HepG2 (cell line): Measurements from ENCODE around the gene TRIM2. TPM values are rescaled to one million over a fixed set of nuclear protein-coding genes. Genes with fewer than 3 reads are reported as not detected.

Experiments used
- ATAC-seq: fragments of 200-7000 bp; cut with Tn5 transposase; 3 replicates; pipeline ENCODE4 v1.9.1; 2020; ENCODE audit warnings: mild to moderate bottlenecking, moderate library complexity
- BruUV-seq: library from RNA; stranded (reverse); fragments of 400-500 nt; replicated peaks from 2 replicates; lab custom pipeline; 2021; lab: Mats Ljungman, UMichigan
- CTCF ChIA-PET: fragments of 300-600 bp; formaldehyde crosslinking; extraction: SDS; loops from one replicate; lab custom pipeline; 2021; ENCODE audit warnings: low total read pairs, inconsistent platforms, low intra/inter-chr PET ratio; lab: Yijun Ruan, JAX
- POLR2A ChIA-PET: fragments of 350-600 bp; sonication (Branson Sonifier 250); formaldehyde crosslinking; loops from one replicate; lab custom pipeline; 2020; ENCODE audit warnings: antibody characterized with exemption, inconsistent platforms; lab: Yijun Ruan, JAX
- DNase-seq: peaks from one replicate; pipeline ENCODE4 v3.0.0-alpha.2; 2015; ENCODE audit warnings: low spot score
- FAIRE-seq: peaks from 3 replicates; lab custom pipeline; 2011; peaks lifted over from hg19 to GRCh38; lab: Jason Lieb, UNC
- H2AFZ ChIP-seq: one replicate; pipeline ENCODE4 v1.6.1; 2011; ENCODE audit warnings: low read length, inconsistent platforms
- H3K27ac ChIP-seq: fragments of 300-600 bp; 3 replicates; pipeline ENCODE4 v1.8.0; 2011; ENCODE audit warnings: mixed run types, mild to moderate bottlenecking, mixed read lengths, low read length, inconsistent platforms; ENCODE audit not compliant: insufficient read depth; ENCODE audit errors: extremely low read length
- H3K27me3 ChIP-seq, 2 experiments: fragments of 200-600 bp in 1 of 2; 2 replicates in 1 of 2; 3 replicates in 1 of 2; pipeline versions ENCODE4 v1.6.0 to v1.8.0; 2011; ENCODE audit warnings: low read length in 2 of 2, mild to moderate bottlenecking in 2 of 2, moderate library complexity in 2 of 2, inconsistent platforms in 1 of 2; ENCODE audit not compliant: insufficient read depth in 2 of 2, control insufficient read depth in 1 of 2
- H3K36me3 ChIP-seq, 2 experiments: fragments of 200-600 bp in 1 of 2; replicated peaks in 1 of 2; 2 replicates in 1 of 2; 3 replicates in 1 of 2; pipeline versions ENCODE4 v1.5.1 to v1.8.0; 2011; ENCODE audit warnings: low read length in 2 of 2, inconsistent platforms in 1 of 2; ENCODE audit not compliant: insufficient read depth in 2 of 2, control insufficient read depth in 1 of 2
- H3K4me1 ChIP-seq: 2 replicates; pipeline ENCODE4 v1.5.1; 2012; ENCODE audit warnings: low read length, inconsistent platforms; ENCODE audit not compliant: insufficient read depth
- H3K4me2 ChIP-seq: 2 replicates; pipeline ENCODE4 v1.6.0; 2011; ENCODE audit warnings: low read depth, low read length, inconsistent platforms
- H3K4me3 ChIP-seq, 3 experiments: fragments of 200-600 bp in 1 of 3; sonication (generic), shearing (Covaris generic) in 1 of 3; replicated peaks in 1 of 3; 2 replicates each; pipeline ENCODE4 v1.5.1; 2011 to 2016; ENCODE audit warnings: low read length in 3 of 3, inconsistent platforms in 2 of 3, low read depth in 2 of 3, mild to moderate bottlenecking in 2 of 3, control low read depth in 1 of 3, mixed read lengths in 1 of 3; ENCODE audit not compliant: insufficient read depth in 1 of 3
- H3K79me2 ChIP-seq: one replicate; pipeline ENCODE4 v1.6.1; 2011; ENCODE audit warnings: low read length, inconsistent platforms; ENCODE audit not compliant: insufficient read depth
- H3K9ac ChIP-seq: 2 replicates; pipeline ENCODE4 v1.6.0; 2011; ENCODE audit warnings: mild to moderate bottlenecking, low read depth, low read length, inconsistent platforms; ENCODE audit not compliant: insufficient read depth
- H3K9me3 ChIP-seq: 2 replicates; pipeline ENCODE4 v1.5.1; 2012; ENCODE audit warnings: mild to moderate bottlenecking, low read length
- H4K20me1 ChIP-seq: 2 replicates; pipeline ENCODE4 v1.6.0; 2011; ENCODE audit warnings: inconsistent platforms, mild to moderate bottlenecking, low read length, moderate library complexity; ENCODE audit not compliant: insufficient read depth
- HNRNPH1 ChIP-seq: fragments of 200-400 bp; formaldehyde crosslinking; optimal IDR thresholded peaks from 2 replicates; pipeline ENCODE3; 2017; ENCODE audit warnings: mild to moderate bottlenecking, low read depth, low read length
- MAFK ChIP-seq, 2 experiments: IDR thresholded peaks in 1 of 2; conservative IDR thresholded peaks in 1 of 2; 2 replicates each; pipeline ENCODE4 v1.6.1; 2011; ENCODE audit warnings: improper control_type of control experiment in 2 of 2, low read length in 2 of 2
- NKX3-1 ChIP-seq: sonication (generic); formaldehyde crosslinking; IDR thresholded peaks from 2 replicates; pipeline ENCODE4 v1.5.0; 2020; ENCODE audit warnings: missing genetic modification reagents
- PLRG1 ChIP-seq: fragments of 450-650 bp; conservative IDR thresholded peaks from 2 replicates; pipeline ENCODE4 v1.6.1; 2016
- PLSCR1 ChIP-seq: sonication (generic); formaldehyde crosslinking; IDR thresholded peaks from 2 replicates; pipeline ENCODE4 v1.5.0; 2020; ENCODE audit warnings: missing genetic modification reagents, mild to moderate bottlenecking, borderline replicate concordance
- PTBP1 ChIP-seq: fragments of 200-400 bp; formaldehyde crosslinking; IDR thresholded peaks from 2 replicates; pipeline ENCODE4 v1.6.1; 2018; ENCODE audit warnings: low read length, low read depth; ENCODE audit not compliant: poor library complexity, severe bottlenecking
- RXRB ChIP-seq: IDR thresholded peaks from 2 replicates; pipeline ENCODE4 v1.6.1; 2016; ENCODE audit warnings: borderline replicate concordance, missing genetic modification reagents, missing compliant biosample characterization
- SMYD3 ChIP-seq: sonication (generic); formaldehyde crosslinking; IDR thresholded peaks from 2 replicates; pipeline ENCODE4 v1.8.1; 2023; ENCODE audit warnings: mild to moderate bottlenecking, missing genetic modification reagents
- SP1 ChIP-seq, 2 experiments: fragments of 450-650 bp in 1 of 2; sonication (generic) in 1 of 2; formaldehyde crosslinking in 1 of 2; IDR thresholded peaks; 2 replicates each; pipeline versions ENCODE4 v1.4.0 to v1.6.1; 2016 to 2020; ENCODE audit warnings: missing genetic modification reagents in 1 of 2
- TCF7 ChIP-seq: sonication (generic); IDR thresholded peaks from 2 replicates; pipeline ENCODE4 v1.6.1; 2016; ENCODE audit warnings: antibody characterized with exemption, low read depth
- ZNF264 ChIP-seq: sonication (generic); formaldehyde crosslinking; IDR thresholded peaks from 2 replicates; pipeline ENCODE4 v1.4.0; 2020; ENCODE audit warnings: missing genetic modification reagents
- ZNF616 ChIP-seq: sonication (generic); formaldehyde crosslinking; IDR thresholded peaks from 2 replicates; pipeline ENCODE4 v1.5.0; 2020; ENCODE audit warnings: low read depth, mild to moderate bottlenecking, missing genetic modification reagents
- WGBS: methylation state at CpG from one replicate; pipeline ENCODE4 v1.1.6; 2017; ENCODE audit warnings: low lambda C conversion rate; 5-methylcytosine and 5-hydroxymethylcytosine counted together
- in situ Hi-C: cut with HindIII; loops from 2 replicates; pipeline ENCODE4 v1.10.0; 2017; ENCODE audit warnings: low pct_unique_long_range_greater_than_20kb; ENCODE audit not compliant: extremely low pct_ligation_motif_present
- intact Hi-C: fragments of 100-400 bp; cut with micrococcal nuclease; formaldehyde crosslinking; loops from one replicate; pipeline ENCODE4 v1.10.0; 2022; ENCODE audit not compliant: unreplicated experiment
- polyA plus RNA-seq, 8 experiments: library from polyadenylated mRNA; depleted of rRNA in 3 of 8; stranded (reverse) in 7 of 8; unstranded in 1 of 8; fragments of >200 nt; fragmentation: Illumina TruSeq in 4 of 8; extraction: Trizol in 4 of 8; gene quantifications; 2 replicates each; pipeline versions ENCODE4 v1.2.1 to v1.2.3, GENCODE V29; 2011 to 2016; ENCODE audit warnings: low read depth in 4 of 8, missing spikeins in 1 of 8, mixed read lengths in 1 of 8; ENCODE audit not compliant: insufficient read depth in 1 of 8
- total RNA-seq, 5 experiments: library from RNA; depleted of rRNA; stranded (reverse); fragments of >200 nt; fragmentation: Illumina TruSeq; extraction: Trizol; gene quantifications; 2 replicates each; pipeline ENCODE4 v1.2.3, GENCODE V29; 2016; ENCODE audit warnings: low read depth in 1 of 5
- TF ChIP-seq, protein P1 (sequence below): sonication (generic); formaldehyde crosslinking; IDR thresholded peaks from 2 replicates; pipeline ENCODE4 v1.5.0; 2020; ENCODE audit warnings: mild to moderate bottlenecking, missing genetic modification reagents, borderline replicate concordance
- TF ChIP-seq, protein P2 (sequence below): sonication (generic); formaldehyde crosslinking; IDR thresholded peaks from 2 replicates; pipeline ENCODE4 v1.4.0; 2020; ENCODE audit warnings: missing genetic modification reagents
- TF ChIP-seq, protein P3 (sequence below): sonication (generic); formaldehyde crosslinking; IDR thresholded peaks from 2 replicates; pipeline ENCODE4 v1.5.1; 2020; ENCODE audit warnings: mild to moderate bottlenecking, missing genetic modification reagents, moderate library complexity

The TRIM2 gene
- total and polyA plus RNA-seq, 2 of the 13 experiments (the other 11 are each of a cell fraction or from before 2014, with no cell fraction given) = 2.1 to 4.2 TPM

GRCh38 chr4:153372967-153373562 lies 168.8 kb downstream of the TRIM2 start (continued):
- TF ChIP-seq, protein P1, sequence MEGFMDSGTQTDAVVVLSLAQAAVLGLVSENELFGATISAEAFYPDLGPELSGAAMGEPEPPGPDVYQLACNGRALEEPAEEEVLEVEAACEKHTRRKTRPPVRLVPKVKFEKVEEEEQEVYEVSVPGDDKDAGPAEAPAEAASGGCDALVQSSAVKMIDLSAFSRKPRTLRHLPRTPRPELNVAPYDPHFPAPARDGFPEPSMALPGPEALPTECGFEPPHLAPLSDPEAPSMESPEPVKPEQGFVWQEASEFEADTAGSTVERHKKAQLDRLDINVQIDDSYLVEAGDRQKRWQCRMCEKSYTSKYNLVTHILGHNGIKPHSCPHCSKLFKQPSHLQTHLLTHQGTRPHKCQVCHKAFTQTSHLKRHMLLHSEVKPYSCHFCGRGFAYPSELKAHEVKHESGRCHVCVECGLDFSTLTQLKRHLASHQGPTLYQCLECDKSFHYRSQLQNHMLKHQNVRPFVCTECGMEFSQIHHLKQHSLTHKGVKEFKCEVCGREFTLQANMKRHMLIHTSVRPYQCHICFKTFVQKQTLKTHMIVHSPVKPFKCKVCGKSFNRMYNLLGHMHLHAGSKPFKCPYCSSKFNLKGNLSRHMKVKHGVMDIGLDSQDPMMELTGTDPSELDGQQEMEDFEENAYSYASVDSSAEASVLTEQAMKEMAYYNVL (CRISPR knock-in tag) = no peak
- TF ChIP-seq MAFK (conservative IDR thresholded peaks at IDR 0.05 in 1 of 2, IDR thresholded peaks at IDR 0.05 in 1 of 2; ENCODE audit: low read length in 2 of 2) (peak; percentile 36 to 59; a peak in 3 of 4 replicates), HNRNPH1 (no peak)
- TF ChIP-seq, all 625 proteins: peak for 1

GRCh38 chr4:153374442-153374841 lies 170.2 kb downstream of the TRIM2 start:
- no peaks in the 10 kb centered on the region for H3K79me2 ChIP-seq
- intact Hi-C loops = no loop called here
- no peak for DNase-seq
- ChIA-PET POLR2A (no interaction called here), CTCF (no interaction called here)
- no peak overlapping the region for H3K9ac ChIP-seq
- no peaks in the 10 kb centered on the region for H4K20me1 ChIP-seq
- no peak overlapping the region for H3K4me2 ChIP-seq
- H3K4me1 ChIP-seq = peaks cover 8% of the 10 kb centered on the region; the same call in 1 of the 2 replicates
- no peak for FAIRE-seq
- in situ Hi-C loops = no loop called here
- no peak overlapping the region for H2AFZ ChIP-seq
- no peaks in the 10 kb centered on the region for H3K27me3 ChIP-seq
- peaks cover 0 to 4% of the 10 kb centered on the region in 2 experiments; a peak in 1 of 5 replicates for H3K36me3 ChIP-seq
- no peaks in the 10 kb centered on the region for H3K9me3 ChIP-seq
- 97% methylated on average over 2 of the region's 2 CpGs for whole genome bisulfite sequencing
- no peak overlapping the region for H3K4me3 ChIP-seq
- no TSS peak for BruUV-seq
- H3K27ac ChIP-seq = no peak overlapping the region
- no peak for ATAC-seq
- no peak for TF ChIP-seq SP1 (IDR thresholded peaks at IDR 0.05)
- no peak for TF ChIP-seq SP1 (CRISPR knock-in tag; IDR thresholded peaks at IDR 0.05)
- no peak for TF ChIP-seq RXRB (CRISPR knock-in tag)
- TF ChIP-seq PTBP1 = no peak
- TF ChIP-seq ZNF616 (CRISPR knock-in tag) = no peak
- TF ChIP-seq ZNF264 = no peak
- TF ChIP-seq, protein P2, sequence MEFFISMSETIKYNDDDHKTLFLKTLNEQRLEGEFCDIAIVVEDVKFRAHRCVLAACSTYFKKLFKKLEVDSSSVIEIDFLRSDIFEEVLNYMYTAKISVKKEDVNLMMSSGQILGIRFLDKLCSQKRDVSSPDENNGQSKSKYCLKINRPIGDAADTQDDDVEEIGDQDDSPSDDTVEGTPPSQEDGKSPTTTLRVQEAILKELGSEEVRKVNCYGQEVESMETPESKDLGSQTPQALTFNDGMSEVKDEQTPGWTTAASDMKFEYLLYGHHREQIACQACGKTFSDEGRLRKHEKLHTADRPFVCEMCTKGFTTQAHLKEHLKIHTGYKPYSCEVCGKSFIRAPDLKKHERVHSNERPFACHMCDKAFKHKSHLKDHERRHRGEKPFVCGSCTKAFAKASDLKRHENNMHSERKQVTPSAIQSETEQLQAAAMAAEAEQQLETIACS (CRISPR knock-in tag) = no peak
- TF ChIP-seq TCF7 = no peak
- TF ChIP-seq SMYD3 (CRISPR knock-in tag) = no peak
- no peak for TF ChIP-seq PLRG1
- TF ChIP-seq, protein P3, sequence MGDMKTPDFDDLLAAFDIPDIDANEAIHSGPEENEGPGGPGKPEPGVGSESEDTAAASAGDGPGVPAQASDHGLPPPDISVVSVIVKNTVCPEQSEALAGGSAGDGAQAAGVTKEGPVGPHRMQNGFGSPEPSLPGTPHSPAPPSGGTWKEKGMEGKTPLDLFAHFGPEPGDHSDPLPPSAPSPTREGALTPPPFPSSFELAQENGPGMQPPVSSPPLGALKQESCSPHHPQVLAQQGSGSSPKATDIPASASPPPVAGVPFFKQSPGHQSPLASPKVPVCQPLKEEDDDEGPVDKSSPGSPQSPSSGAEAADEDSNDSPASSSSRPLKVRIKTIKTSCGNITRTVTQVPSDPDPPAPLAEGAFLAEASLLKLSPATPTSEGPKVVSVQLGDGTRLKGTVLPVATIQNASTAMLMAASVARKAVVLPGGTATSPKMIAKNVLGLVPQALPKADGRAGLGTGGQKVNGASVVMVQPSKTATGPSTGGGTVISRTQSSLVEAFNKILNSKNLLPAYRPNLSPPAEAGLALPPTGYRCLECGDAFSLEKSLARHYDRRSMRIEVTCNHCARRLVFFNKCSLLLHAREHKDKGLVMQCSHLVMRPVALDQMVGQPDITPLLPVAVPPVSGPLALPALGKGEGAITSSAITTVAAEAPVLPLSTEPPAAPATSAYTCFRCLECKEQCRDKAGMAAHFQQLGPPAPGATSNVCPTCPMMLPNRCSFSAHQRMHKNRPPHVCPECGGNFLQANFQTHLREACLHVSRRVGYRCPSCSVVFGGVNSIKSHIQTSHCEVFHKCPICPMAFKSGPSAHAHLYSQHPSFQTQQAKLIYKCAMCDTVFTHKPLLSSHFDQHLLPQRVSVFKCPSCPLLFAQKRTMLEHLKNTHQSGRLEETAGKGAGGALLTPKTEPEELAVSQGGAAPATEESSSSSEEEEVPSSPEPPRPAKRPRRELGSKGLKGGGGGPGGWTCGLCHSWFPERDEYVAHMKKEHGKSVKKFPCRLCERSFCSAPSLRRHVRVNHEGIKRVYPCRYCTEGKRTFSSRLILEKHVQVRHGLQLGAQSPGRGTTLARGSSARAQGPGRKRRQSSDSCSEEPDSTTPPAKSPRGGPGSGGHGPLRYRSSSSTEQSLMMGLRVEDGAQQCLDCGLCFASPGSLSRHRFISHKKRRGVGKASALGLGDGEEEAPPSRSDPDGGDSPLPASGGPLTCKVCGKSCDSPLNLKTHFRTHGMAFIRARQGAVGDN (CRISPR knock-in tag) = no peak
- no peak for TF ChIP-seq PLSCR1 (CRISPR knock-in tag)
- no peak for TF ChIP-seq NKX3-1 (CRISPR knock-in tag)
